DMS153 treated with DMSO at 0.1 percent for 48 hours (cell line): ENCODE data around the gene PPP2R2C.

Source experiments
- DNase-seq: peaks from one replicate; lab custom pipeline; 2025; ENCODE audit not compliant: unreplicated experiment; lab: John Stamatoyannopoulos, UW

Gene PPP2R2C

DNA sequence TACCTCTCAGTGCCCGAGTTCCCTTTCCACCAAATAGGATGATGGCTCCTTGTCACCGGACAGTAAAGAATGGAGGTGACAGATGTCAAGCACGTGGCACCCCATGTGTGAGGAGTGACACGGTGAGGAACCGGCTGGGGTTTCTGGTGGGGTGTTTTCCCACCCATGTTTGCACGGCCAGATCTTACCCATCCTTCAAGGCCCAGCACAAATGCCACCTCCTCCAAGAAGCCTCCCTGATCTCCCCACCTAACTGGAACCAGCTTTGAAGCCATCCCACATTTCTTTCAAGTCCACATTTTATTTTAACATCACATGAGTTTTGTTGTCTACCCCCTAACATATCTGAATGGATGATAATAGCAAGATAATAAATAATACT, 139.8 kb downstream of the PPP2R2C start:
- DNase-seq, result no peak

DNA sequence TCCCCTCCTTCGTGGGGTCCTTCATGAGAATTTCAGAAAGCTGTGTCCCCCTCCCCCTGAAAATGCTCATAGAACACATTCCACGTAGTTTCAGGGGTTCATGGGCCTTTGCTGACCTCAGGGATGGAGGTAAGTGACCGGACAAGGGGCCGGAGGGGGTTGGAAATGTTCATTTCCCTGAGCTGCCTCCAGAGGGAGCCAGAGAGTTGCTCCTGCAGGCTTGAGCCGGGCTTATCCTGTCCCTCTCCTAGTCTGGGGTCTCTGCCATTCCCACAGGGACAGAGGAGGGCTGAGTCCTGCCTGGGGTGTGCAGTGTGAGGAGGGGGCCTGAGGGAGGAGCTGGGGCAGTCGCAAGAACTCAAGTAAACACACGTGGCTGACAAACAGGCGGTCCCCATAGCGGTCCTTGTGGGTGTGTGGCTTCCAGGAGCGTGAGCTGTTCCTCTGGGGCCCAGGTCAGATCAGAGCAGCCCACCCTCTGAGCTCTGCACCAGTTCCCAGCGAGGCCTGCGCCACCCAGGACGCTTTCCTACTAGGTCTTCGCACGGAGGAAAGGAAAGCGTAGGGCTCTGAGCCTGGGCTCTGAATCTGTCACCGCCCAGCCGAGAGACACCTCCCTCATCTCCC, 140.3 kb downstream of the PPP2R2C start:
- DNase-seq, result no peak

DNA sequence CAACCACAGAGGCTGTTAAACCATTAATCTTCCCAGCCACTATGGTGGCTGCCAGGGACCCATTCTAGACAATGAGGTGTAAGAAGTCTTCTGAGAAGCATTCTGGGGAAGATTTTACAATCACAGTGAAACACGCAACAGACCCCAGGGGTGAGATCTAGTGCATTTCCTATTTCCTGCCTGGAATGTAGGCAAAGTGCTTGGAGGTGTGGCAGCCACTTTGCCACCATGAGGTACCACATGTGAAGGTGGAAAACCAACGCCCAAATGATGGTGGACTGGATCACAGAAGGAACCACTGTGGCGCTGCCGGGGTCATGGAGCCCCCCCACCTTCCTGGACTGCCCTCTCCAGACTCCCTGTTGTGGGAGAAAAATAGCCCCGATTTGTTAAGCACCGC, 140.9 kb downstream of the PPP2R2C start:
- no peak for DNase-seq

DNA sequence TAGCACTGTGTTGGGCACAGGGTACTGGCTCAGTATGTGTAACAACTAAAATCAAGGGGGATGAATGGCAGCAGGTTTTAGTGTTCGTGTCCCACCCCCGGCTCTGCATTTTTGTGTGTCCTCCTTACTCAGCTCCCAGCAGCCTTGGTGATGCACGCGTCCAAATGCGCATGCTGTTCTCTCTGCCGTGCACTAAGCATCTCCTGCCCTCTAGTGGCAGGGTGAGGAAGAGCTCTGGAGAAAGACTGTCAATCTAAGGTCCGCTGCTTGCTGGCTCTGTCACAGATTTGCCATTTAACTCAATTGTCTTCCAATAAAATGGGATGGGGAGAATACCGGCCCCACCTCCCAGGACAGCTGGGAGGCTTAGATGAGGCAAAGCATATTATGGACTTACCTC, 141.4 kb downstream of the PPP2R2C start:
- no peak for DNase-seq

DNA sequence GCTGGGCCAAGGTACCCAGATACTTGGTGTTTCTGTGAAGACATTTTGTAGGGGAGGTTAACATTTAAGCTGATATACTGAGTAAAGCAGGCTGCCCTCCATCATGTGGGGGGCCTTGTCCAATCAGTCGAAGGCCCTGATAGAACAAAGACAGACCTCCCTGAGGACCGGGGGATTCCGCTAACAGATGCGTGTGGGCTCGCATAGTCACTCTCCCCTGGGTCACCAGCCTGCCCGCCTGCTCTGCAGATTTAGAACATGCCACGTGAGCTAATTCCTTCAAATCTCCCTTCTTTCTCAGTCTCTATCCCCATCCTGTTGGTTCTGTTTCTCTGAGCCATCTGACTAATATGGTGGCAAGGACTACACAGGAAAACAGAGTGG, 142.0 kb downstream of the PPP2R2C start:
- DNase-seq, result no peak

DNA sequence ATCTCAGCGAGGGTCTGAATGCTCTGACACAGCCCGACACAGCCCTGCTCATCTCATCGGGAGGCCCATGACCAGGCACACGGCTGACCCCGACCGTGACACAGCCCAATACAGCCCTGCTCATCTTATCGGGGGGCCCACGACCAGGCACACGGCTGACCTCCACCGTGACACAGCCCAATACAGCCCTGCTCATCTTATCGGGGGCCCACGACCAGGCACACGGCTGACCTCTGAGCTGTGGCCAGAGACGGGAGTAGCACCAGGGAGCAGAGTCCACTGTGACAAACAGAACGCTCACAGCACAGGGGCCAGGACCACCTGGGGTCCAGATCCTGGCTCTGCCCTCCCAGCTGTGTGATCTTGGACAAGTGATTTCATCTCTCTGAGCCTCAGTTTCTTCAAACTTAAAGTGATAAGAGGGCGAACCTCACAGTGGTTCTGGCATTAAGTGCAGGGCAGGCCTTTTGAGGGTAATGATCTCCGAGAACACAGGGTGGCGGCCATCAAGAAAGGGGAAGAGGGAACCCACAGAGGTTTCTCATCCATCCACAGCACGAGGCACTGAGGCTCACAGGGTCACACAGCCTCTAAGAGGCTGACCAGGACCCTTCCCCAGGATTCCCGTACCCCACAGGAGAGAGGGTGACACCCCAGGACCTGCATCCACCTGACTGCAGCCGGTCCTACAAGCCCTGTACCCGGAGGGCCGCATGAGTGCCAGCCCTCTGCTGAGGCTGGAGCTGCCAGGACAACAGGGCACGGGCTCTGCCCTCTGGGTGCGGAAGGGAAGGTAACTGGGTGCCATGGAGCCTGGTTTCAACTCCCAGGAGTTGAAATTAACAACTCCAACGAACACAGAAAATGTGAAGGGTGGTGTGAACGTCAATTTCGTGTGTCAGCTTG, 142.7 kb downstream of the PPP2R2C start:
- DNase-seq, result no peak

DNA sequence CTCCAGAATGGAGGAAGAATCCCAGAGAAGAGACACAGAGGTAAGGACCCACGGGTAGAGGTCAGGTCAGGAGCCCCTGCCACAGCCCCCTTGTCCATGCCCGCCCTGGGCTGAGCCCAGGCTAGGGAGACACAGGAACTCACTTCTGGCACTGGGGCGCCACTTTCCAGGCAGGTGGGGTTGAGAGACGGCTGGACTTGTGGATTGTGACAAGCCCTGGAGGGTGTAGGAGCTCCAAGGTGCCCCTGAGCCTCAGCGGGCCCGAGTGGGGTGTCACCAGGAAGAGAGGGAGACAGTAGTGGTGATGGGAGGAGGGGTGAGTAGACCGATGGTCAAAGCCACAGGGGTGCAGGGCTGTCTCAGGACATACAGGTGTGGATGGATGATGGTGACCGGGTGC, 143.9 kb downstream of the PPP2R2C start:
- DNase-seq, result no peak

DNA sequence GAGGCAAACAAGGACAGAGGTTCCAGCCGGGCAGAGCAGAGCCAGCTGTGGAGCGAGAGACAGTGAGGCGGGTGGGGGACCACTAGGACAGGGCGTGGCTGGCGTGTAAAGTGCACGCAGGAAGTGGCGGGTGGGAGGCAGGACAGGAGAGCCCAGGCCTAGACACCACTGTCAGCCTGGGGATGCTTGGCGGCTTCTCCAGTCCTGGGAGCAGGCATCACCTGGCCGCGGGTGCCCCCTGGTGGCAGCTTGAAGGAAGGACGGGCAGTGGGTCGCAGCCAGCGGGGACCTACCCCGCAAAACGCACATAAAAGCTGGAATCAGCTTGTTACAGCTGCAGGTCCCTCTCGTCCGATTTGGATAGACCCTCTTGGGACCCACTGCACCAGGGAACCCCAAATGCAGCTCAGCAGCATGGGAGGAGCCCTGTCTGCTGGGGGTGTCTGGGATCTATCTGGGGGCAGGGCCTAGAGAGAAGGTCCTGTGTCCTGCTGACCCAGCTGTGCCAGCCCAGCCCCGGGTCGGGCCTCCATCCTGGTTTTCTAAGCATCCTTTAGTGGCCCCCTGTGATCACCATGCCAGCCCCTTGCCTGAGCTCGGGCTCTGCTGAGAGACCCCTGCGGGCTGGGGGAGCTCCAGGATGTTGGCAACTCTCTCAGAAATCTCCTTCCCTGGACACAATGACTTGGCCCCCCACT, 145.0 kb downstream of the PPP2R2C start:
- DNase-seq, result peak; percentile 9

DNA sequence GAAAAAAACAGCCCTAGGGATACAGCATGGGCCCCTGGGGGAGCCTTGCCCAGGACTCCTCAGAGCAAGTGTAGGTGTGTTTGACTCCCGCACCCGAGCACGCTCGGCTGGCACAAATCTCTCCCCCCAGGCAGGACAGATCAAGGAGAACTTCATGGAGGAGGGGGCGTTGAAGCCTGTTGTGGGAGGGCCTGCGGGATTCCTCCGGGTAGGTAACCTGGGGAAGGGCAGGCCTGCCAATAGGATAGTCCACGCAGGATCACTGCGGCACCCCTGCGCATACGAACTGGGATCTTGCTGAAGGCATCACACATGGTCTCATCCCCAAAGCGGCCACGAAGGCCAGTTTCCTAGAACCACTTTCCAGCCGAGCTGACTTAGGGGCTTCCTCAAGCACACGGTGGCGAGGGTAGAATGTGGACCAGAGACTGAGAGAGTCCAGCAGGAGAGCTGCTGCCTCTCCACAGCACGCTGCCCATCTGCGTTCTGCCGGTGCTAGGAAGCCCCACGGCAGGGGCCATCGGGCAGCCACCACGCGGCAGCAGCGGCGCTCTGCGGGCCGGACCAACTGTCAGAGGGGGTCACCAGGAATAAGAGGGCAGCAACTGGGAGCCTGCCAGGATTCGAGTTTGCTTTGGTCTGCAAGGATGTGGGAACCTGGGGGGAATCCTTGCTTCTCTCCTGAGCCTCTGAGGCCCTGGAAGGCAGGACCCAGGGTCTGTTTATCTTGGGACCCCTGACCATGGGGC, 145.9 kb downstream of the PPP2R2C start:
- DNase-seq, result no peak

DNA sequence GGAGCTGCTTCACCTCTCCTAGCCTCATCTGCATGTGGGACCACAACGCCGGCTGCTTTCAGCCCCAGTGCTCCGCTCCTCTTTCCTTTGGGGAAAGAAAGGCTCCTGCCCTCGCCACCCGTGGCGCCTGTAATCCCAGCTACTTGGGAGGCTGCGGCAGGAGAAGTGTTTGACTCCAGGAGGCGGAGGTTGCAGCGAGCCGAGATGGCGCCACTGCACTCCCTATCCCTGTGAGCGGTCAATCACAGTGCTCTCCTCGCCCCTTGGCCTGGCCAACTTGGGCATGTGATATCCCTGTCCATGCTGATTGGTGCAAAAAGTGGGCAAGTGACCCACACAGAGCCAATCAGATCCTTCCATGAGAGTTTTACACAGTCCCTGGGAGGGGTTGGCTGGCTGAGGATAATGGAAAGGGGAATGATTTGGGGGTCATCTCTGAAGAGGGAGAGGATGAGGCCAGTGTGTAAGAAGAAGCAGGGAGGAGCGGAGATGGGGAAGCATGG, 146.6 kb downstream of the PPP2R2C start:
- DNase-seq, result no peak

DNA sequence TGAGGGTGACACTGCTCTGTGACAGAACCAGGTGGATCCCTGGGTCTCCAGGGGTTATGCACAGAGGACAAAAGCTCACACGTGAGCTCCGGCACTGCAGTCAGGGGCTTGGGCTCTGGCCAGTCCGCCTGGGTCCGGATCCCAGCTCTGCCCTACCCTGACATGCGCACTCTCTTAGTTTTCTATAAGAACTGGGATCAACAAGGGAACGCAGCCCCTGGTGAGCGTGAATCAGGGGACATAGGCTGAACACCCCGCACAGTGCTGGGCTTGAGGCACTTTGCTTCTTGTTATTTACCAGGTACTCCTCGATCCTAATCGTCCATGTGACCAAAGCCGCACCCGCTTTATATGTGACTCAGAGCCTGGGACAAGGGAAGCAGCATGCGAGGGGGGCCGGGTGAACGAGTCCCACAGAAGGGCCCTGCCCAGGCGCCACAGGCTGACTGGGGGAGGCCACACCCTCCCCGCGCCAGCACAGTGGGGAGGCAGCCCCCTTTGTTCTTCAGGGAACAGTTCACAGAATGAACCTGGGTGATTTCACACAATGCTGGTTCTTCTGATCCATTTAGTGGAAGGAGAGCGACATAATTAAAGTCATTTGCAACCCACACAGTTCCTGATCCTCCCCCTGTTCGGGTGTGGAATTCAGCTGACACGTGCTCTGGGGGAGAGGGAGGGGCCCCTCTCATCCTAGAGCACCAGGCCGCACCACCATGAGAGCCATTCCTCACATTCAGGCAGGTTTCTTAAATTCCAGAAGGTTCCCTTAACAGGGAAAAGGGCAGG, 147.2 kb downstream of the PPP2R2C start:
- no peak for DNase-seq

DNA sequence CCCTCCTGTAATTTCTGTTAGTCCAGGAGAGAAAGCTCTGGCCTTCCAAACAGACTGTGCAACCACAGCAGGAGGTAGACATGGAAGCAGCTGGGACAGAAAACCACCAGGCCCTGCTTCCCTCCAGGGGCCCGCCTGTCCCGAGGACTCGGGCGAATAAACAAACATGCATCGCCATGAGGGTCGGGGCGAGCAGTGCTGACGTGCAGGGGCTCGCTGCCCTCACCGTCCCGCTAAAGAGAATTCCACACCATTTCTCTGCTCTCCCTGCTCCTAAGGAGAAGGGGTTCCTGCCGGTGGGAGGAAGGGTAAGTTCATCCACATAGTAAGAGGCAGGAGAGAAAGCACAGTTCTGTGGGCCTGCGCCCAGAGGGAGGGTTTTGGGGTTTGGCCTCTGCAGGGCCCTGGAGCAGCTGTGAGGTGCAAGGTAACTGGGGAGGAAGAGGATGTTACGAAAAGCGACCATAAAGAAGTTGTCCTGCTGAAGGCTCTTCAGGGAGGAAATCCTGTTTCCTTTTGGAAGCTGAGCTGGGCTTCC, 147.9 kb downstream of the PPP2R2C start:
- DNase-seq, result no peak

DNA sequence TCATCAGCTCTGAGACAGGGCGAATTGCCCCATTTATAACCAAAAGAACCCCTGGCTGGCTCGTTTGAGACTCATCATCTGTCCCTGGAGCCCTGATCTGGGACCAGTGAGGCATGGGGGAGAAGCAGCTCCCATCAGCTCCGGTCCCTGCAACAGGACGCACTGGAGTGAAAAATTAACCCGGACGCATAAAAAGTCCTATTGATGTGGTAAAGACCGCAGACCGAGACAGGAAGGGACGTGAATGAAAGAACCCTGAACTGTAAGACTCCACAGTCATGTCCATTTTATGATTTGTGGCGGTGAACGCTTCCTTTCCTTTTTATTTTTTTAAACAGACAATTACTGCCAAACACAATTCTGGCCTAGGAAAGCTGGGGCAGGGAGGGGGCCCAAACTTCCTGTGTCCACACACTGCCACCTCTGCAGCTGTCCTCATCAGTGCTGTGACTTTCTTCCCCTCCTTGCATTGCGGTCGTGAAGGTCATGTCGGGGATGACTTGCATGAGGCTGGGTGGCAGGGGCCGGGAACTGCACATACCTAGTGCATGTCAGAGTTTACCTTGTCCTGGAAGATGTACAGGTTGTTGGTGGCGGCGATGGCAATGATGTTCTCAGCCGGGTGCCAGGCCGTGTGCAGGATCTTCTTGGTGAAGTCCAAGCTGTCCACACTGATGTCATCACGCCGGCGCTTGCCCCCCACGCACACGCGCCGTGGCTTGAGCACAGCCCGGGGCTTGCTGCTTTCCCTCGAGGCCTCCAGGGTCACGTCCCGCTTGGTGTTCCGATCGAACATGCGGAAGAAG, 149.4 kb downstream of the PPP2R2C start:
- DNase-seq, result no peak

DNA sequence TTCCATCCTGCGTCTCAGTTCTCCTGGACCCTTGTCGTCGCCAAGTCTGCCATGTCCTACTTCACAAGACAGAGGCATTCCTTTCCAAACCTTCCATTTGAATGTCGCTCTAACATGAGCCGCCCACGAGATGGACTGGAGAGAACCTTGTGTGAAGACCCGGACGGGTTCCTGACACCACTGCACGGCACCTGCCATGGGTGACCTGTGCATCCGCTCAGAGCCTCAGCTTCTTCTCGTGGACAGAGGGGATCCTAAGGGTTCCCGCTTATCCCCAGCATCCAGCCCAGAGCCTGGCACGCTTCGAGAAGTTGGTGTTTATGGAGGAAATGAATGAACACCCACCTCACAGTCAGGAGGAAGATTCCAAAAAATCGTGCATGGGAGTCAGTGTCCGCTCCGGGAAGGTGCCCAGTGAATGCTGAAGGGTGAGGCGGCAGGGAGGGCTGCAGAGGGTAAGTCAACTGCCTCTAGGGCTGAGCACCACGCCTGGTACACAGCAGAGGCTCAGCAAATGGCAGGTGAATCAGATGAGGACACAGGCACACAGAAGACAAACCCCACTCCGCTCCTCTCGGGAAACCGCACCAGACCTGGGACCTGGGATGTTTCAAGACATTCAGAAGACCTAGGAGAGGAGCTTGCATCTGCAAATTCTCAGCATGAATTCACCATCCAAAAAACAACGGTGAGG, 150.2 kb downstream of the PPP2R2C start:
- DNase-seq, result no peak

DNA sequence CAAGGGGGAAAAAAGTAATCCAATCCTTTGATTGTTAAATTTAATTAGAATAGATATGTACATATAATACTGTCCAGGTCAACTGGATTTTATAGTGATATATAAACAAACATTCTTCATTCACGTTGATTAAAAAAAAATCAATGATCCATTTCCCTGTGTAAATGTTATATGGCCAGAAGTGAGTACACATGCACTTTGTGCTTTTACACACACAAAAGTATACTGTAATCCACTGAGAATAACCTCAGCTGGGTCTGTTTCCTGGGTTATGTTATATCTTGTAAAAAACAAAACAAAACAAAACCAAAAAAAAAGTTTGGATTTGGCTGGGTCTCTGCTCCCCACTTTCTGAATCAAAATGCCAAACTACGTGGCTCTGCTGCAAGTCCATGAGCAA, 151.1 kb downstream of the PPP2R2C start:
- no peak for DNase-seq

DNA sequence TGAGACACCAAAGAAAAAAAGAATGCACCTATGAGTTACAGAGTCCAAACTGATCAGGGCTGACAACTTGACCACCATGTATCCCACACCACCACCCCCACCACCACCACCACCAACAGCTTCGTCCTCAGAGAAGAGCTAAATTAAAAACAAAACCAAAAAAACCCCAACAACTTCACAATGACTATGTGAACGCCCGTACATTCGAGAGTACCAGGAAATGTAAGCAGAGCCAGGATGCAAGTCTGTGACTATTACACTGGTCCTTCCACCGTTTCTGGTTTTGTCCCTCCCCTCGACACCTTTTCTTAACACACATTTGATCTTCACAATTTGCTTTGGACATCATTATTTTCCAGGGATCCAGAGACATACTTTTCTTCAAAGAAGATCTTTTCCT, 151.8 kb downstream of the PPP2R2C start:
- no peak for DNase-seq

DNA sequence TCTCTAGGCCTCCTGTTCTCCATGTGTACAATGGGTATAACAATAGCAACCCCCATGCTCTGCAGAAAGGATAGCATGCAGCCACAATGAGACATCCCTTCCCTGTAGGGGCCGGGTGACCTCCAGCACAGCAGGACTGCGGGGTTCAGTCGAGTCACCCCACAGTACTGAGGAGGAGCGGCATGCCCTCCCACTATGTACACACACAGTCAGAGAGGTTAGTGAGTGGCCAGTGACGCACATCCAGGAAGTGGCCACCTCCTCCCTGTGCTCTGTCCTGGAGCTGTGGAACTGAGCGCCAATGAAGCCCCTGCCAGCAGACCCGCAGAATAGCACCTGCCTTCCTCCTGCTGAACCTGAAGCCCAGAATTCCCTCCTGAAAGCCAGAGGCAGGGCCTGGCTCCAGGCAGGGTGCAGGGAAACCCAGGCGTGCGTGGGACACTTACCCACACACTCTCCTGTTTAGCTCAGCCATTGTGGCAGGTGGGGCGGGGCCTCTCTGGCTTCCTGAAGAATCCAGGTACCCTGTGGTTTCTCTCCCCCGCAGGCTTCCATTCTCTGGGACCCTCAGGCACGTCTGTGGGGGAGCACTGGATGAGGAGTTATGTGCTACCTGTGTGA, 152.8 kb downstream of the PPP2R2C start:
- DNase-seq, result no peak

DNA sequence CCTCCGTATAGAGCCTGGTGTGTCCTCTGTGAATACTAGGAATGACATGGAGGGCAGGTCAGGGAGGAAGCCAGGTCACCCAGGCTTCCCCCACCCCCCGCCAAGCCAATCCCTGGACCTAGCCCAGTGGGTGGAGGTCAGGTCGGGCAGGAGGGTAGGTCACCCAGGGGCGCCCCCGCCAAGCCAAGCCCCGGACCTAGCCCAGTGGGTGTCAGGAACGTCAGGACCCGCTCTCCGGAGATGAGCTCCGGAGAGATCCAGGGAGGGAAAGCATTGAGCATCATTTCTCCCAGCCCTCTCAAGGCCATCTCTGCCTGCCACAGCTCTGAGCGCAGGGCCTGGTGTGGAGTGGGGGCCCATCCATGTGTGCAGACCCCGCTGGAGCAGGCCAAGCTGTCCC, 154.2 kb downstream of the PPP2R2C start:
- DNase-seq, result no peak
